HG03139 (cell line): ENCODE results near the gene ST6GAL1.
"Not testable (repeated sequence)": the region's sequence is repeated elsewhere in the genome, so short reads cannot be mapped to it uniquely, and the experiment has no call there.

ENCODE experiments used
- ATAC-seq: cut with Tn5 transposase; IDR thresholded peaks from one replicate; pipeline ENCODE4 v1.9.1; 2021; ENCODE audit not compliant: unreplicated experiment

Gene ST6GAL1, protein sequence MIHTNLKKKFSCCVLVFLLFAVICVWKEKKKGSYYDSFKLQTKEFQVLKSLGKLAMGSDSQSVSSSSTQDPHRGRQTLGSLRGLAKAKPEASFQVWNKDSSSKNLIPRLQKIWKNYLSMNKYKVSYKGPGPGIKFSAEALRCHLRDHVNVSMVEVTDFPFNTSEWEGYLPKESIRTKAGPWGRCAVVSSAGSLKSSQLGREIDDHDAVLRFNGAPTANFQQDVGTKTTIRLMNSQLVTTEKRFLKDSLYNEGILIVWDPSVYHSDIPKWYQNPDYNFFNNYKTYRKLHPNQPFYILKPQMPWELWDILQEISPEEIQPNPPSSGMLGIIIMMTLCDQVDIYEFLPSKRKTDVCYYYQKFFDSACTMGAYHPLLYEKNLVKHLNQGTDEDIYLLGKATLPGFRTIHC

DNA sequence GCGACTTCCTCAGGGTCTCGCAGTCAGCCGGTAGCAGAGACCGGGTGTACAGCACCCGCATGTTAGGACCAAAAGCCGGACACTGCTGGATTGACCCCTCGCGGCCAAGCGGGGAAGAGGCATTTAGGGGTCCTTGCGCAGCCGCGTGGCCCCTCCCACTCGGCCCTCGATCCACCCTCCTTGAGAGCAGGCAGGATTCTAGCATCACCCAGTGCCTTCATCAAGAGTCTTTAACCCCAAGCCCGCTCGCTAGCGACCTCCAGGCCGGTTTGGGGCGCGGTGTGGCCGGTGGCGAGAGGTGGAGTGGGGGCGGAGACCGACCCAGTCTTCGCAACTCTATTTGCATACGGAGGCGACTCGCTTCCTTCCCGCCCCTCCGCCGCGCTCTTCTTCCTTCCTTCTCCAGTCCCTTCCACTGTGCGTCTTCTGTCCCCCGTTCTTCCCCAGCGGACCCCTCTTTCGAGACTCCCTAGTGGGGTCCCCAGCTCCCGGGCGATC, at the start of gene ST6GAL1:
ST6GAL1 (plus strand) TSS at position 384 of the 498 bp plus-strand sequence. CDS start 112,178 bp downstream, outside the sequence.
- peak; percentile 52 for ATAC-seq

DNA sequence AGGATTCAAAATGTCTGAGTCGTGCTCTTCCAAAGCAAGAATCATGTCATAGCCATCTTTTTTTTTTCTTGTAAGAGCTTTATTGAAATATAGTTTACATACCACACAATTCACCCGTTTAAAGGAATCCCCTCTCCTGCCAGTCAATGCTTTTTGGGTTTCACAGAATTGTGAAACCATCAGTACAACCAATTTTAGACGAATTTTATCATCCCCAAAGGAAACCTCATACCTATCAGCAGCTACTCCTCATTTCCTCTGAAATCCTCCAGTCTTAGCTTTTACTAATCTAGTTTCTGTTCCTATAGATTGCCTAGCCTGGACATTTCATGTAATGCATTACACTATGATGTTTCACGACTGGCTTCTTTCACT, 48.2 kb upstream of the ST6GAL1 start:
- ATAC-seq, result no peak

DNA sequence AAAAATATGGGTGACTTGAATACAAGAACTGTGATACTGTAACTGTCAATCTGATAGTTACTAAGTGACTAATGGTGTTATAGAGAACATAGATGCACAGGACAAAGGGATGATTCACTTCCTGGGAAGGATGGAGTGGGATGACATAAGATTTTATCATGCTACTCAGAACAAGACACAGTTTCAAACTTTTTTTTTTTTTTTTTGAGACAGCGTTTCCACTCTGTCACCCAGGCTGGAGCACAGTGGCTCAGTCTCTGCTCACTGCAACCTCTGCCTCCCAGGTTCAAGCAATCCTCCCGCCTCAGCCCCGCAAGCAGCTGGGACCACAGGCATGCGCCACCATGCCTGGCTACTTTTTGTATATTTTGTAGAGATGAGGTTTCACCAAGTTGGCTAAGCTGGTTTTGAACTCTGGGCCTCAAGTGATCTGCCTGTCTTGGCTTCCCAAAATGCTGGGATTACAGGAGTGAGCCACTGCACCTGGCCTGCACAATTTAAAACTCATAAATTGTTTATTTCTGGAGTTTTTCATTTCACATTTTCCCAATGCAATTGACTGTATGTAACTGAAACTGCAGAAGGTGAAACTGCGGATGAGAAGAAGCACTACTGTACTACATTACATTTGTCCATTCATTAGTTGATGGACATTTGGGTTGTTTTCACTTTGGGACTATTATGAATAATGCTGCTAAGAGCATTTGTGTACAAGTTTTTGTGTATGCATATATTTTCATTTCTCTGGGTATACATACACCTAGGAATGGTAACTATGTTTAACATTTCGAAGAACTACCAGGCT, 47.2 kb upstream of the ST6GAL1 start:
- ATAC-seq, result no peak

DNA sequence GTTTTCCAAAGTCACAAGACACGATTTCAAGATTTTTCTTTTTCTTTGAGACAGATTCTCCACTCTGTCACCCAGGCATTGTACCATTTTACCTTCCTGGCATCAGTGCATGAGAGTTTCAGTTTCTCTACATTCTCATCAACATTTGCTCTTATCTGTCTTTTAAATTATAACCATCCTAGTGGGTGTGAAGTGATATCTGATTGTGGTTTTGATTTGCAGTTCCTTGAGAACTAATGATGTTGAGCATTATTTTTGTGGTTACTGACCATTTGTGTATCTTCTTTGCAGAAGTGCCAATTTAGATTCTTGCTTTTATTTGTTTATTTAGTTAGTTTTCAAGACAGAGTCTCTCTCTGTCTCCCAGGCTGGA, 46.7 kb upstream of the ST6GAL1 start:
- no peak for ATAC-seq

DNA sequence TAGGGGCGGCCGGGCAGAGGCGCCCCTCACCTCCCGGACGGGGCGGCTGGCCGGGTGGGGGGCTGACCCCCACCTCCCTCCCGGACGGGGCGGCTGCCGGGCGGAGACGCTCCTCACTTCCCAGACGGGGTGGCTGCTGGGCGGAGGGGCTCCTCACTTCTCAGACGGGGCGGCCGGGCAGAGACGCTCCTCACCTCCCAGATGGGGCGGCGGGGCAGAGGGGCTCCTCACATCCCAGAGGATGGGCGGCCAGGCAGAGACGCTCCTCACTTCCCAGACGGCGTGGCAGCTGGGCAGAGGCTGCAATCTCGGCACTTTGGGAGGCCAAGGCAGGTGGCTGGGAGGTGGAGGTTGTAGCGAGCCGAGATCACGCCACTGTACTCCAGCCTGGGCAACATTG, 45.5 kb upstream of the ST6GAL1 start:
- not testable (repeated sequence) for ATAC-seq

DNA sequence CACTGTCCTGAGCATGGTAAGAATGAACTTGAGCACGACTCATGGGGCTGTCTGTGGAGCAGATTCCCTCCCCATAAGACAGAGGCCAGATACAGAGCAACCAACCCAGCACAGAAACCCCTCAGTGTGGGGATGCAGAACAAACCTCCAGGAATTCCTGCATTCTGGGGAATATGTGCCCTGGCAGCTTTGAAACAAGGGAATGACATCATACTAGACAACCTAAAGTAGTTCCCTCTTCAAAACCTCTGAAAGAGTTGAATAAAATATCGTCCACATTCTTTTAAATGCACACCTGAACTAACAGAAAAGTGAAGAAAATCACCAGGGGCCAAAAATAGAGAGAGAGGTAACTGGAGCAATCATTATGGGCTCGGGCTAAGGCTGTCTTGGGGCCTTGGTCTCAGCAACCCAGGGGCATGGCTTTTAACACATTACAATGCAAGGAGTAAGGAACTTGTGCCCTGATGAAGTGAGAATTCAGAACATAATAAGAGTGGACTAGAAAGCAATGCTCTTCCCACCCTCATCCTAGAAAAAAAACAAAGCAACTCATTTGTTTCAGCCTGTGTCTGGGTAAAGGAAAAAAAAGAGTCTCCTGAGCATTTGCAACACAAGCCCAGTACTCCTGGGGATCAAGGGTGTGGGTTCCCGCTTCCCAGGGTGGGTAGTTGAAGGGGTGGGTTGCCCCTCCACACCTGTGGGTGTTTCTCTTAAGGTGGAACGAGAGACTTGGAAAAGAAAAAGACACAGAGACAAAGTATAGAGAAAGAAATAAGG, 43.9 kb upstream of the ST6GAL1 start:
- no peak for ATAC-seq

DNA sequence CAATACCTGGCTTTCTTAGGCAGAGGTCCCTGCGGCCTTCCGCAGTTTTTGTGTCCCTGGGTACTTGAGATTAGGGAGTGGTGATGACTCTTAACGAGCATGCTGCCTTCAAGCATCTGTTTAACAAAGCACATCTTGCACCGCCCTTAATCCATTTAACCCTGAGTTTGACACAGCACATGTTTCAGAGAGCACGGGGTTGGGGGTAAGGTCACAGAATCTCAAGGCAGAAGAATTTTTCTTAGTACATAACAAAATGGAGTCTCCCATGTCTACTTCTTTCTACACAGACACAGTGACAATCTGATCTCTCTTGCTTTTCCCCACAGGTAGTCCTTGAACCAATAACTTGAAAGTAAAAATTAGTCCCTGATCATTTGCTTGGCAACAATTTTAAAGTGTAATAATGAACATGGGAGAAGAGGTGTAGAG, 42.8 kb upstream of the ST6GAL1 start:
- not testable (repeated sequence) for ATAC-seq

DNA sequence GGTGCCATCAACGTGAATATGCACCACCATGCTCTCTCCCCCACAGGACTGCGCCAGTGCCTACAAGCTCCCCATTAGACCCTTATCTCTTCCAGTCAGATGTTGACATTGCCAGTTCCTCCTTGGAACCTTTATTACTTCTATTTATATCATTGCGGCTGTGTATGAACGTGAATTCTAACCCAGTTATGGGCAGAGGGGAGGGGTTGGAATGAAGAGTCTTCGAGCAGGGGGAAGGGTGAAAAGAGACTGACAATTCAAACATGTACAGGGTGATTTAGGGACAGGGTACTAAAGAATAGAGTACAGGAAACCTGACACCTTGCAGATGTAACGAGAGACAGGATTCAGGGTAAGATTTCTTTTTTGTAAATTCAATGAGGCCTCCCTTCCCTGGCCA, 41.8 kb upstream of the ST6GAL1 start:
- ATAC-seq, result no peak

DNA sequence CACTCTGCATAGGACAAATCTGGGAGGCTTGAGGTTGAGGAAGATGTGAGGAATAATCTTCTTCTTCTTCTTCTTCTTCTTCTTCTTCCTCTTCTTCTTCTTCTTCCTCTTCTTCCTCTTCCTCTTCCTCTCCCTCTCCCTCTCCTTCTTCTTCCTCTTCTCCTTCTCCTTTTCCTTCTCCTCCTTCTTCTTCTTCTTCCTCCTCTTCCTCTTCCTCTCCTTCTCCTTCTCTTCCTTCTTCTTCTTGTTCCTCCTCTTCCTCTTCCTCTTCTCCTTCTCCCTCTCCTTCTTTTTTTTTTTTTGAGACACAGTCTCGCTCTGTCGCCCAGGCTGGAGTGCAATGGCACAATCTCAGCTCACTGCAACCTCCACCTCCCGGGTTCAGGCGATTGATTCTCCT, 40.6 kb upstream of the ST6GAL1 start:
- ATAC-seq, result not testable (repeated sequence)

DNA sequence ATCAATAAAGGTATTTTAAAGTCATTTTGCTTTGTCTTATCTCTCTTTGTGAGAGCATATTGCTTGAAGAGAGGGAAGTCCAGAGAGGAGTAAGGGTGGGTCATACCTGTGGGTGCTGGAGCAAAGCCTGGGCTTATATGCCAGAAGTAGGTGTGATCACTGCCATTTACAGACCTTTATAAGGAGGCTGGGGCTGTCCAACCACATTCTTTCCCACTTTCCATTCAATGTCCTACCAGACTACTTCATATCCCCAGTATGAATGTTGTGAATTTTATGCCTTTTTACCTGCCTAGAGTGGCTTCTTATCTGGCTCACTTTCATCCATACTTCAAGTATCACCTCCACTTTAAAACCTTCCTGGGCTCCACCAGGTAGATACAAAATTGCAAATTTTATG, 39.4 kb upstream of the ST6GAL1 start:
- no peak for ATAC-seq

DNA sequence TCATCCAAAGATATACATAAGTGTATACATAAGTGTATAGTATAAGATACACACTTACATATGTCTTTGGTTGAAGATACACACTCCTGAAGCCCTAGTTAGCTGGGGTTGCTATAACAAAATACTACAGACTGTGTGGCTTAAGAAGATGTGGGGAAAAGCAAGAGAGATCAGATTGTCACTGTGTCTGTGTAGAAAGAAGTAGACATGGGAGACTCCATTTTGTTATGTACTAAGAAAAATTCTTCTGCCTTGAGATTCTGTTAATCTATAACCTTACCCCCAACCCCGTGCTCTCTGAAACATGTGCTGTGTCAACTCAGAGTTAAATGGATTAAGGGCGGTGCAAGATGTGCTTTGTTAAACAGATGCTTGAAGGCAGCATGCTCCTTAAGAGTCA, 37.3 kb upstream of the ST6GAL1 start:
- ATAC-seq, result not testable (repeated sequence)

DNA sequence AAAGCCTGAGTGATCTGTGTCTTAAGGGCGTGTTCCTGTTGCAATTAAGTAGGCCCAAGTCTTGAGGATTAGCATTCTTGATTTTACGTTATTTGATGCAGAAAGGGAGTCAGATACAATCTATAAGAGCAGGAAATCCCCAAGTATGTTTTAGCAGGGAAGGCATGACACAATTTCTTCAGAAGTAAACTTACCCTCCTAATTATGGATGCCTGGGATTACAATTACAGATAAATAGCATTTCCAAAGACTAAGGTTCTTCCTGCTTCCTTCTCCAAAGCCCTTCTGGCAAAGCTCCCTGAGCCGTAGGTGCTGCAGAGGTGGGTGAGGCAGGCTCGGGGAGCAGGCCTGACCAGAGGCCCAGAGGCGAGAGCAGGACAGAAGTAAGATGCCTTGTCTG, 34.9 kb upstream of the ST6GAL1 start:
- ATAC-seq, result no peak

DNA sequence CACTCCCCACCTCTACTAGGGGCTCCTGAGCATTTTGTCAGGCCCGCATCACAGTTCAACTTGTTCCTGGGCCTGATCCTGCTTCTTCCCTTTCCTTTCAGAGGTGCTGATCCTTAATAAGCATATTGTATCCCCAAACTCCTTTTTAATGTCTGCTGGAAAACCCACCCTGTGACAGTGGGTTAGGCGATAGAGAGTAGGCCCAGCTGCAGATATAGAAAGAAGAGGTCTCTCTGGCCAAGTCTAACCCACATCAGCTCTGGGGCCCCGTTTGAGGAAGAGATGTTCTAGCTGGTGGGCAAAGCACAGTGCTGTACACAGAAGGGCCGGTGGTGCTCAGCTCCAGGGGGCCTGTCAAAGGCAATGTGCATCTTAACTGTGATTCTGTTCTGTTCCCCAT, 34.3 kb upstream of the ST6GAL1 start:
- no peak for ATAC-seq

DNA sequence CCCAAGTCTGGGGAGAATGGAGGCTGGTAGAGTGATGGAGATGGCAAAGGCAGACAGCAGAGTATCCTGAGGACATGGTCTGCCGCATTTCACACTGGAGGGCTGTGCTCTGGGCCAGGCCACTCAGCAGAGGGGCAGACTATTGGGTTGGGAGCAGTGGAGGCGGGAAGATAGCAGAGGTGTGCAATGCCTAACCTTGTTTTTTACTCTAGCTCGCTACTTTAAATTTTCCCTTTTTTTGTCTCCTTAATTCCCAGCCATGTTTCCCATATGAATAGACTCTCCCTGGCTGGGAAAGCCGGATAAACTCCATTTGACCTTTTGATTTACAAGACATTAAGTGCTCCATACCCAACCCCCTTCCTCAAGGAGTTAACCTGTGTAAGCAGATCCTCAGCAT, 33.5 kb upstream of the ST6GAL1 start:
- ATAC-seq, result no peak

DNA sequence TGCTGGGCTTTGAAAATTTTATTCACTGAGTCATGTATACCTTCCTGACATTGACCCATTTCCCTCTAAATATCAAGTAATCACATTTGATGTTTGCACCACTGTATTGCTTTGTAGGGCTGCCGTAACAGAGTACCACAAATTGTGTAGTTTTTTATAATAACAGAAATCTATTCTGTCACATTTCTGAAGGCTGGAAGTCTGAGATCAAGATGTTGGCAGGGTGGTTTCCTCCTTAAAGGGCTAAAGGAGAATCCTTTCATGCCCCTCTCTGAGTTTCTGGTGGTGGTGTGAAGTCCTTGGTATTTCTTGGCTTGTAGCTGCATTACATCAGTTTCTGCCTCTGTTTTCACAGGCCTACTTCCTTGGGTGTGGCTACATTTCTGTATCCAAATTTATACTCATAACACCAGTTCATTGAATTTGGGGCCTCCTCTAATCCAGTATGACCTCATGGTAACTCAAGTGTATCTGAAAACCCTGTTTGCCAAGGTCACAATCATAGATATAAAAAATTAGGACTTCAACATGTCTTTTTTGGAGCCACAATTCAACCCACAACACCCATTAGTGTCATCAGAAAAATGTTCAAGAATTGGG, 29.1 kb upstream of the ST6GAL1 start:
- ATAC-seq, result no peak

DNA sequence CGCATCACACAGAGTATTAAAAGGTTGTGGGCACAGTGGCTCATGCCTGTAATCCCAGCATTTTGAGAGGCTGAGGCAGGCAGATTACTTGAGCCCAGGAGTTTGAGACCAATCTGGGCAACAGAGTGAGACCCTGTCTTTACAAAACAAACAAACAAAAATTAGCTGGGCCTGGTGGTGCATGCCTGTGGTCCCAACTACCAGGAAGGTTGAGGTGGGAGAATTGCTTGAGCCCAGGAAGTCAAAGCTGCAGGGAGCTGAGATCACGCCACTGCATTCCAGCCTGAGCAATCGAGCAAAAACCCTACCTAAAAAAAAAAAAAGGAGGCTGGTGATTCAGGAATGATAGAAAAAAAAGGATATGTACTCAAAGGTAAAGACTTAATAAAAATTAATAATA, 28.2 kb upstream of the ST6GAL1 start:
- no peak for ATAC-seq

DNA sequence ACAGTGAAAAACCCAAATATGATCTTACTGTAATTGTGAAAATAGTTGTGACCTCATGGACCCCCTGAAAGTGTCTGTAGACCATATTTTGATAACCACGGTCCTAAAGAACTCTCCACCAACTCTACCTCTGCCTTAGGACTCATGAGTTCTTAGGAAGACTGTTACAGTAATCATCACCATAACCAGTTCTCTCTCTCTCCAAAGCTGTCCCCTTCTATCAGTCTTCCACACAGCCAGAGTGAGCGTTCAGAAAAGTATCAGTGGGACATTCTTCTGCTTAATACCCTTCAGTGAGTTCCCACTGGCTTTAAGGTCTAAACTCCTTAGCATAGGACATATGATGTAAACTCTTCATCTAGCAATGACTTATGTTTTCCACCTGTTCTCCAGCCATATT, 27.6 kb upstream of the ST6GAL1 start:
- no peak for ATAC-seq

DNA sequence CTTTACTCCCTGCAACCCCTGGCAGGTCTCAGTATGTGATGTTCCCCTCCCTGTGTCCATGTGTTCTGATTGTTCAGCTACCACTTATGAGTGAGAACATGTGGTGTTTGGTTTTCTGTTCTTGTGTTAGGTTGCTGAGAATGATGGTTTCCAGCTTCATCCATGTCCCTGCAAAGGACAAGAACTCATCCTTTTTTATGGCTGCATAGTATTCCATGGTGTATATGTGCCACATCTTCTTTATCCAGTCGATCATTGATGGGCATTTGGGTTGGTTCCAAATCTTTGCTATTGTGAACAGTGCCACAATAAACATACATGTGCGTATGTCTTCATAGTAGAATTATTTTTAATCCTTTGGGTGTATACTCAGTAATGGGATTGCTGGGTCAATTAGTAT, 26.6 kb upstream of the ST6GAL1 start:
- ATAC-seq, result not testable (repeated sequence)

DNA sequence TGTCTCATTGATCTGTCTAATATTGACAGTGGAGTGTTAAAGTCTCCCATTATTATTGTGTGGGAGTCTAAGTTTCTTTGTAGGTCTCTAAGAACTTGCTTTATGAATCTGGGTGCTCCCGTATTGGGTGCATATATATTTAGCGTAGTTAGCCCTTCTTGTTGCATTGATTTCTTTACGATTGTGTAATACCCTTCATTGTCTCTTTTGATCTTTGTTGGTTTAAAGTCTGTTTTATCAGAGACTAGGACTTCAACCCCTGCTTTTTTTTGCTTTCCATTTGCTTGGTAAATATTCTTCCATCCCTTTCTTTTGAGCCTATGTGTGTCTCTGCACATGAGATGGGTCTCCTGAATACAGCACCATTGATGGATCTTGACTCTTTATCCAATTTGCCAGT, 23.3 kb upstream of the ST6GAL1 start:
- not testable (repeated sequence) for ATAC-seq

DNA sequence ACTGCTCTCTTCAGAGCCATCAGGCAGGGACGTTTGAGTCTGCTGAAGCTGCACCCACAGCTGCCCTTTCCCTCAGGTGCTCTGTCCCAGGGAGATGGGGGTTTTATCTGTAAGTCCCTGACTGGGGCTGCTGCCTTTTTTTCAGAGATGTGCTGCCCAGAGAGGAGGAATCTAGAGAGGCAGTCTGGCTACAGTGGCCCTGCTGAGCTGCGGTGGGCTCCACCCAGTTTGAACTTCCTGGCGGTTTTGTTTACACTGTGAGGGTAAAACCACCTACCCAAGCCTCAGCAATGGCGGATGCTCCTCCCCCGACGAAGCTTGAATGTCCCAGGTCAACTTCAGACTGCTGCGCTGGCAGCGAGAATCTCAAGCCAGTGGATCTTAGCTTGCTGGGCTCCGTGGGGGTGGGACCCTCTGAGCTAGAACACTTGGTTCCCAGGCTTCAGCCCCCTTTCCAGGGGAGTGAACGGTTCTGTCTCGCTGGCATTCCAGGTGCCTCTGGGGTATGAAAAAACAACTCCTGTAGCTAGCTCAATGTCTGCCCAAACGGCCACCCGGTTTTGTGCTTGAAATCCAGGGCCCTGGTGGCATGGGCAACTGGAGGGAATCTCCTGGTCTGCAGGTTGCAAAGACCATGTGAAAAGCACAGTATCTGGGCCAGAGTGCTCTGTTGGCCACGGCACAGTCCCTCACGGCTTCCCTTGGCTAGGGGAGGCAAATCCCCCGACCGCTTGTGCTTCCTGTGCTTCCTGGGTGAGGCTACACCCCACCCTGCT, 21.1 kb upstream of the ST6GAL1 start:
- ATAC-seq, result no peak
